ENCODE data around the gene NXN. TPM values are rescaled to one million over a fixed set of nuclear protein-coding genes. Genes with fewer than 3 reads are reported as not detected.
"Not testable (repeated sequence)": the region's sequence is repeated elsewhere in the genome, so short reads cannot be mapped to it uniquely, and the experiment has no call there.

Gene NXN
- polyA plus RNA-seq, 3 donors = not detected

DNA sequence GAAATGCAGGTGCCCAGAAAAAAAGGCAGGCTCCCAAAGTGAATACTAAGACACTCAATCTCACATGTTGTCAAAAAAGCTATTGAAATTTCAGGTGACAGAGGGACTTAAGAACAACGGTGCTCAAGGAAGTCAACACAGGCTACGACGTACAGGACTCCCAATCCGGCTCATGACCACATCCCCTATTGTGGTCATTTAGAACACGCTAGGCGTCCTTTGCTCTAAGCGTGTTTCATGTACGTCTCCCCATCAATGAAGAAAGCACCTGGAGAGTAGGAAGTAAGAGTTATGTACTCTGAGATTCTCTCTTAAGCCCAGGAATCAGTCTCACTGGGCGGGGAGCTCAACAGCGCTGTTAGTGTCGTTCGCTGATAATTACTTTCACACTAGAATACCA is 103.3 kb downstream of the NXN start:
- DNase-seq = no peak
- H3K4me2 ChIP-seq (replicated peaks; ENCODE audit: extremely low read depth, low read length, poor library complexity, severe bottlenecking) = no peak overlapping the region
- intact Hi-C loops (cut with micrococcal nuclease) = loop anchor here in 1 of 2 donors (5.0 kb wide), 1 partner anchor 121 kb away; the partner anchor contains the start of gene TIMM22

DNA sequence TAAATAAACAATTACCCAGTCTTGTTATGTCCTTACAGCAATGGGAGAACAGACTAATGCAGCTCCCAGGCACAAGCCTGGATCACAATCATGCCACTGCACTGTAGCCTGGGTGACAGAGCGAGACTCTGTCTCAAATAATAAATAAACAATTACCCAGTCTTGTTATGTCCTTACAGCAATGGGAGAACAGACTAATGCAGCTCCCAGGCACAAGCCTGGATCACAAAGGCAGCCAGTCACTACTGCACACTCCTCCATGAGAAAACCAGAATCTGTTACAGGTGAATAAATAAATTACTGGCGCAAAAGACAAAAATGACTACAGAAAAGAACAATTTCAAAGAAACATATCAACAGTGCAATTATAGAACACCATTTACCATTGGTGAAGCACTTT is 105.0 kb downstream of the NXN start:
- H3K4me1 ChIP-seq (ENCODE audit: control insufficient read depth in 1 of 2, insufficient read depth in 2 of 2, low read length in 2 of 2); H3K9me3 ChIP-seq (replicated peaks in 1 of 2; ENCODE audit: control insufficient read depth in 1 of 2, insufficient read depth in 1 of 2, low read length in 2 of 2); H3K4me1 Mint-ChIP-seq; H3K27ac Mint-ChIP-seq; H4K20me1 ChIP-seq (ENCODE audit: insufficient read depth, low read length); H3K9ac ChIP-seq (ENCODE audit: insufficient read depth, low read length, poor library complexity, severe bottlenecking); H3K27ac ChIP-seq (ENCODE audit: low read depth in 1 of 2, low read length in 2 of 2); H3K27me3 ChIP-seq (ENCODE audit: control insufficient read depth in 2 of 2, insufficient read depth in 2 of 2, low read length in 2 of 2); H3K4me3 ChIP-seq (replicated peaks in 1 of 3; ENCODE audit: low read depth in 2 of 3, low read length in 3 of 3); H3K79me2 ChIP-seq (ENCODE audit: insufficient read depth, low read length); H3K9me3 Mint-ChIP-seq; H3K36me3 Mint-ChIP-seq; DNase-seq; H3K4me2 ChIP-seq (replicated peaks; ENCODE audit: extremely low read depth, low read length, poor library complexity, severe bottlenecking); H3K36me3 ChIP-seq (replicated peaks in 1 of 2; ENCODE audit: control insufficient read depth in 1 of 2, insufficient read depth in 2 of 2, low read length in 2 of 2); H3K4me3 Mint-ChIP-seq; H2AFZ ChIP-seq (ENCODE audit: insufficient read depth, low read depth, low read length, poor library complexity, severe bottlenecking); intact Hi-C loops (cut with micrococcal nuclease): not testable (repeated sequence)
- peaks cover 15 to 41% (median 25%) of the 10 kb centered on the region in 3 donors for H3K27me3 Mint-ChIP-seq (ENCODE audit: low read depth in 3 of 3)
- WGBS (ENCODE audit: insufficient coverage) = 100% methylated on average over 1 of the region's 2 CpGs

More for the DNA sequence above, 103.3 kb downstream of the NXN start:
- no peaks in the 10 kb centered on the region for H3K9me3 ChIP-seq (replicated peaks in 1 of 2; ENCODE audit: control insufficient read depth in 1 of 2, insufficient read depth in 1 of 2, low read length in 2 of 2)
- H2AFZ ChIP-seq (ENCODE audit: insufficient read depth, low read depth, low read length, poor library complexity, severe bottlenecking) = no peak overlapping the region
- H4K20me1 ChIP-seq (ENCODE audit: insufficient read depth, low read length) = no peaks in the 10 kb centered on the region
- Mint-ChIP-seq H3K36me3 (no peaks in the 10 kb centered on the region), H3K27ac (no peak overlapping the region), H3K4me3 (no peak overlapping the region), H3K4me1 (peaks cover 5% of the 10 kb centered on the region), H3K27me3 (ENCODE audit: low read depth in 3 of 3) (peaks cover 15 to 40% (median 27%) of the 10 kb centered on the region in 3 donors), H3K9me3 (peaks cover 0 to 4% (median 0%) of the 10 kb centered on the region in 7 donors)
- no peaks in the 10 kb centered on the region for H3K79me2 ChIP-seq (ENCODE audit: insufficient read depth, low read length)
- 19% methylated on average over 8 of the region's 12 CpGs for WGBS (ENCODE audit: insufficient coverage)
- no peak overlapping the region for H3K9ac ChIP-seq (ENCODE audit: insufficient read depth, low read length, poor library complexity, severe bottlenecking)
- H3K27me3 ChIP-seq (ENCODE audit: control insufficient read depth in 2 of 2, insufficient read depth in 2 of 2, low read length in 2 of 2) = no peaks in the 10 kb centered on the region
- no peak overlapping the region for H3K4me3 ChIP-seq (replicated peaks in 1 of 3; ENCODE audit: low read depth in 2 of 3, low read length in 3 of 3)
- H3K4me1 ChIP-seq (ENCODE audit: control insufficient read depth in 1 of 2, insufficient read depth in 2 of 2, low read length in 2 of 2) = no peaks in the 10 kb centered on the region
- no peaks in the 10 kb centered on the region for H3K36me3 ChIP-seq (replicated peaks in 1 of 2; ENCODE audit: control insufficient read depth in 1 of 2, insufficient read depth in 2 of 2, low read length in 2 of 2)
- TF ChIP-seq, protein P1, sequence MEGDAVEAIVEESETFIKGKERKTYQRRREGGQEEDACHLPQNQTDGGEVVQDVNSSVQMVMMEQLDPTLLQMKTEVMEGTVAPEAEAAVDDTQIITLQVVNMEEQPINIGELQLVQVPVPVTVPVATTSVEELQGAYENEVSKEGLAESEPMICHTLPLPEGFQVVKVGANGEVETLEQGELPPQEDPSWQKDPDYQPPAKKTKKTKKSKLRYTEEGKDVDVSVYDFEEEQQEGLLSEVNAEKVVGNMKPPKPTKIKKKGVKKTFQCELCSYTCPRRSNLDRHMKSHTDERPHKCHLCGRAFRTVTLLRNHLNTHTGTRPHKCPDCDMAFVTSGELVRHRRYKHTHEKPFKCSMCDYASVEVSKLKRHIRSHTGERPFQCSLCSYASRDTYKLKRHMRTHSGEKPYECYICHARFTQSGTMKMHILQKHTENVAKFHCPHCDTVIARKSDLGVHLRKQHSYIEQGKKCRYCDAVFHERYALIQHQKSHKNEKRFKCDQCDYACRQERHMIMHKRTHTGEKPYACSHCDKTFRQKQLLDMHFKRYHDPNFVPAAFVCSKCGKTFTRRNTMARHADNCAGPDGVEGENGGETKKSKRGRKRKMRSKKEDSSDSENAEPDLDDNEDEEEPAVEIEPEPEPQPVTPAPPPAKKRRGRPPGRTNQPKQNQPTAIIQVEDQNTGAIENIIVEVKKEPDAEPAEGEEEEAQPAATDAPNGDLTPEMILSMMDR (IDR thresholded peaks at IDR 0.05) = no peak
- H3K27ac ChIP-seq (ENCODE audit: low read depth in 1 of 2, low read length in 2 of 2) = no peak overlapping the region
